Transverse colon (tissue), 4 donors: Measurements from ENCODE around the gene GPC6. TPM values are rescaled to one million over a fixed set of nuclear protein-coding genes. Genes with fewer than 3 reads are reported as not detected.
A peak's percentile ranks its signal among the peaks of the same experiment; 100 is the strongest.

Source experiments
- DNase-seq: peaks from one replicate; pipeline ENCODE4 v3.0.0-alpha.2; 2019
- H3K27ac ChIP-seq, 4 donors: fragments of 200-600 bp; sonication (generic); 2 replicates each; pipeline ENCODE4 v1.5.1; 2016 to 2018; ENCODE audit warnings: inconsistent platforms in 4 of 4
- H3K27me3 ChIP-seq: fragments of 200-600 bp; sonication (generic); 2 replicates; pipeline ENCODE4 v1.5.1; 2017; ENCODE audit warnings: inconsistent platforms
- H3K36me3 ChIP-seq, 4 donors: fragments of 200-600 bp; sonication (generic); 2 replicates each; pipeline ENCODE4 v1.5.1; 2017 to 2019; ENCODE audit warnings: inconsistent platforms in 4 of 4
- H3K4me1 ChIP-seq, 4 donors: fragments of 200-600 bp; sonication (generic); 2 replicates each; pipeline ENCODE4 v1.5.1; 2017 to 2020; ENCODE audit warnings: inconsistent platforms in 4 of 4
- H3K4me3 ChIP-seq, 4 donors: fragments of 200-600 bp; sonication (generic); 1 replicate in 1 of 4; 2 replicates in 3 of 4; pipeline versions ENCODE4 v1.5.1 to v1.6.1; 2017 to 2019; ENCODE audit warnings: inconsistent platforms in 4 of 4
- H3K9me3 ChIP-seq, 2 donors: fragments of 200-600 bp; sonication (generic); 2 replicates each; pipeline ENCODE4 v1.5.1; 2017 to 2019; ENCODE audit warnings: inconsistent platforms in 2 of 2
- CTCF ChIP-seq, 5 experiments: fragments of 200-600 bp in 3 of 5; fragments of 450-650 bp in 2 of 5; sonication (generic) in 3 of 5; IDR thresholded peaks; 1 replicate in 2 of 5; 2 replicates in 3 of 5; pipeline ENCODE4 v1.5.1; 2016 to 2017; ENCODE audit warnings: antibody characterized with exemption in 5 of 5, inconsistent platforms in 3 of 5, mild to moderate bottlenecking in 2 of 5, moderate library complexity in 1 of 5
- EP300 ChIP-seq: sonication (generic); formaldehyde crosslinking; IDR thresholded peaks from one replicate; pipeline ENCODE4 v1.6.1; 2017; ENCODE audit warnings: antibody characterized with exemption, low read depth
- POLR2A ChIP-seq: fragments of 450-650 bp; IDR thresholded peaks from one replicate; pipeline ENCODE4 v1.6.1; 2016; ENCODE audit warnings: antibody characterized with exemption, mild to moderate bottlenecking, moderate library complexity
- POLR2AphosphoS5 ChIP-seq, 3 donors: sonication (generic); formaldehyde crosslinking; IDR thresholded peaks; one replicate each; pipeline ENCODE4 v1.6.1; 2016; ENCODE audit warnings: antibody characterized with exemption in 3 of 3
- WGBS, 2 donors: methylation state at CpG; one replicate each; pipeline ENCODE4 v1.1.5; 2018; ENCODE audit warnings: low coverage in 1 of 2; 5-methylcytosine and 5-hydroxymethylcytosine counted together
- in situ Hi-C, 4 donors: fragments of 200-750 bp; cut with MboI; loops; one replicate each; pipeline versions ENCODE4 v1.15.0 to v1.15.1; 2017; ENCODE audit warnings: low sequenced_read_pairs in 3 of 4, low pct_ligation_motif_present in 1 of 4, low pct_unique_long_range_greater_than_20kb in 1 of 4
- intact Hi-C: fragments of 100-400 bp; cut with DNase I; formaldehyde crosslinking; loops from one replicate; pipeline ENCODE4 v1.15.1; 2023; ENCODE audit warnings: low total_unique reads
- total RNA-seq, 4 donors: library from RNA; depleted of rRNA; stranded (reverse); fragments of >200 nt; gene quantifications; one replicate each; pipeline ENCODE4 v1.1.0, GENCODE V29; 2016

GPC6 gene
- total RNA-seq, 4 donors from 2014 or later, result 0.75 to 5.7 (median 4.0) TPM

GRCh38 chr13:93771782-93772181 is 545.2 kb downstream of the GPC6 start:
- in situ Hi-C loops (no loop called here), intact Hi-C loops (no loop called here)
- TF ChIP-seq EP300 (no peak), POLR2A (no peak), CTCF (IDR thresholded peaks at IDR 0.05) (no peak), POLR2AphosphoS5 (IDR thresholded peaks at IDR 0.05) (no peak)
- 64 to 77% methylated on average over 1 of the region's 1 CpG for WGBS, 2 donors
- H3K9me3 ChIP-seq, result no peaks in the 10 kb centered on the region
- DNase-seq, result no peak
- peaks cover 0 to 15% (median 2%) of the 10 kb centered on the region in 4 donors for H3K4me1 ChIP-seq
- no peak overlapping the region for H3K27ac ChIP-seq
- H3K36me3 ChIP-seq, result no peaks in the 10 kb centered on the region
- H3K4me3 ChIP-seq, result no peak overlapping the region
- no peaks in the 10 kb centered on the region for H3K27me3 ChIP-seq

GRCh38 chr13:93774506-93774905 is 547.9 kb downstream of the GPC6 start:
- WGBS, 2 donors, result 63 to 88% methylated on average over 2 of the region's 2 CpGs
- in situ Hi-C loops, result no loop called here

GRCh38 chr13:93775027-93775426 is 548.4 kb downstream of the GPC6 start:
- DNase-seq, result no peak
- no peak overlapping the region for H3K4me3 ChIP-seq
- H3K9me3 ChIP-seq, result no peaks in the 10 kb centered on the region
- TF ChIP-seq CTCF (IDR thresholded peaks at IDR 0.05), result no peak
- TF ChIP-seq POLR2AphosphoS5 (IDR thresholded peaks at IDR 0.05), result no peak
- no peak for TF ChIP-seq EP300
- no peak for TF ChIP-seq POLR2A
- H3K27me3 ChIP-seq, result no peaks in the 10 kb centered on the region
- in situ Hi-C loops (no loop called here), intact Hi-C loops (no loop called here)
- no peaks in the 10 kb centered on the region for H3K4me1 ChIP-seq
- no peaks in the 10 kb centered on the region for H3K36me3 ChIP-seq
- no peak overlapping the region for H3K27ac ChIP-seq
- WGBS, 2 donors, result 8 to 75% methylated on average over 1 to 4 of the region's 4 CpGs

More at GRCh38 chr13:93774506-93774905, 547.9 kb downstream of the GPC6 start:
- Histone ChIP-seq H3K4me3 (no peak overlapping the region), H3K27ac (no peak overlapping the region), H3K9me3 (no peaks in the 10 kb centered on the region), H3K27me3 (no peaks in the 10 kb centered on the region), H3K4me1 (no peaks in the 10 kb centered on the region), H3K36me3 (no peaks in the 10 kb centered on the region)
- no peak for DNase-seq
- intact Hi-C loops, result no loop called here
- no peak for TF ChIP-seq POLR2AphosphoS5 (IDR thresholded peaks at IDR 0.05)
- no peak for TF ChIP-seq POLR2A
- no peak for TF ChIP-seq CTCF (IDR thresholded peaks at IDR 0.05)
- no peak for TF ChIP-seq EP300

- no peak overlapping the region for H3K4me3 ChIP-seq
- DNase-seq, result no peak
- H3K27ac ChIP-seq, result peak overlapping the region in 1 of 4 donors; percentile 39
- intact Hi-C loops, result no loop called here
- WGBS, 2 donors, result 54% methylated on average over 8 of the region's 8 CpGs
- H3K36me3 ChIP-seq, result no peaks in the 10 kb centered on the region
- H3K27me3 ChIP-seq, result no peaks in the 10 kb centered on the region
- no peaks in the 10 kb centered on the region for H3K4me1 ChIP-seq
- TF ChIP-seq POLR2AphosphoS5 (IDR thresholded peaks at IDR 0.05), result peak in 1 of 3 donors; percentile 8
- TF ChIP-seq CTCF (IDR thresholded peaks at IDR 0.05), result no peak
- in situ Hi-C loops, result no loop called here
- H3K9me3 ChIP-seq, result no peaks in the 10 kb centered on the region
Observed at GRCh38 chr13:93775507-93776108, 549.0 kb downstream of the GPC6 start.
